HCT116 (cell line): ENCODE results near the gene TMEM225. TPM values are rescaled to one million over a fixed set of nuclear protein-coding genes. Genes with fewer than 3 reads are reported as not detected.

Source experiments
- ATAC-seq: fragments of 200-7000 bp; cut with Tn5 transposase; 2 replicates; pipeline ENCODE4 v1.9.1; 2020; ENCODE audit warnings: mild to moderate bottlenecking, moderate library complexity
- BruUV-seq: library from RNA; stranded (reverse); fragments of 400-500 nt; replicated peaks from 2 replicates; lab custom pipeline; 2021; lab: Mats Ljungman, UMichigan
- CTCF ChIA-PET: fragments of 300-600 bp; sonication (Branson Sonifier 250); formaldehyde crosslinking; loops from one replicate; lab custom pipeline; 2021; ENCODE audit warnings: antibody characterized with exemption; lab: Charles Lee
- POLR2A ChIA-PET: fragments of 300-600, 350-600 bp; sonication (Branson Sonifier 250); formaldehyde crosslinking; loops from one replicate; lab custom pipeline; 2021; ENCODE audit warnings: antibody characterized with exemption; lab: Charles Lee
- RAD21 ChIA-PET, 2 experiments: fragments of 300-600 bp; sonication (Branson Sonifier 250); formaldehyde crosslinking; loops; one replicate each; lab custom pipeline; 2023; ENCODE audit warnings: low total read pairs in 2 of 2; ENCODE audit not compliant: uncharacterized antibody in 2 of 2, unreplicated experiment in 2 of 2, low non-redundant PET in 1 of 2; lab: Charles Lee
- DNase-seq: peaks from one replicate; pipeline ENCODE4 v3.0.0-alpha.2; 2010; ENCODE audit warnings: low read depth, low spot score
- H2AFZ ChIP-seq: fragments of 200-600 bp; shearing (Covaris generic), sonication (generic); 2 replicates; pipeline ENCODE4 v1.6.1; 2017; ENCODE audit warnings: low read depth, mixed run types, mixed read lengths, antibody characterized with exemption, low read length; ENCODE audit not compliant: poor library complexity, severe bottlenecking
- H3K27ac ChIP-seq: 2 replicates; pipeline ENCODE4 v1.5.1; 2012; ENCODE audit warnings: low read depth, low read length
- H3K27me3 ChIP-seq: fragments of 200-600 bp; sonication (generic); 2 replicates; pipeline ENCODE4 v1.6.1; 2016; ENCODE audit warnings: mixed run types, low read length, mixed read lengths; ENCODE audit not compliant: insufficient read depth
- H3K36me3 ChIP-seq, 2 experiments: fragments of 200-500 bp in 1 of 2; fragments of 200-600 bp in 1 of 2; sonication (Bioruptor generic) in 1 of 2; sonication (generic) in 1 of 2; 2 replicates each; pipeline versions ENCODE4 v1.5.1 to v1.6.1; 2014 to 2016; ENCODE audit warnings: low read length in 2 of 2, inconsistent platforms in 1 of 2, mixed read lengths in 1 of 2, mixed run types in 1 of 2; ENCODE audit not compliant: insufficient read depth in 2 of 2, control insufficient read depth in 1 of 2
- H3K4me1 ChIP-seq, 2 experiments: fragments of 200-600 bp in 1 of 2; sonication (generic) in 1 of 2; 2 replicates each; pipeline versions ENCODE4 v1.5.1 to v1.6.1; 2012 to 2017; ENCODE audit warnings: low read length in 2 of 2, inconsistent platforms in 1 of 2, mild to moderate bottlenecking in 1 of 2, mixed read lengths in 1 of 2, mixed run types in 1 of 2, moderate library complexity in 1 of 2; ENCODE audit not compliant: insufficient read depth in 2 of 2, control insufficient read depth in 1 of 2
- H3K4me2 ChIP-seq: fragments of 200-600 bp; sonication (generic); 2 replicates; pipeline ENCODE4 v1.6.1; 2017; ENCODE audit warnings: mixed run types, low read length, mixed read lengths
- H3K4me3 ChIP-seq, 2 experiments: fragments of 200-600 bp in 1 of 2; sonication (generic) in 1 of 2; replicated peaks in 1 of 2; 2 replicates each; pipeline ENCODE4 v1.5.1; 2011 to 2016; ENCODE audit warnings: low read length in 2 of 2, control low read depth in 1 of 2, low read depth in 1 of 2, mild to moderate bottlenecking in 1 of 2, mixed read lengths in 1 of 2, mixed run types in 1 of 2
- H3K79me2 ChIP-seq: fragments of 200-600 bp; sonication (generic); 2 replicates; pipeline ENCODE4 v1.6.1; 2017; ENCODE audit warnings: mild to moderate bottlenecking, mixed run types, low read length, moderate library complexity, mixed read lengths; ENCODE audit not compliant: insufficient read depth
- H3K9ac ChIP-seq: fragments of 200-600 bp; sonication (generic); 2 replicates; pipeline ENCODE4 v1.6.1; 2016; ENCODE audit warnings: low read length, mixed read lengths
- H3K9me2 ChIP-seq: fragments of 200-600 bp; sonication (generic), shearing (Covaris generic); 2 replicates; pipeline ENCODE4 v1.6.1; 2017; ENCODE audit warnings: mixed run types, mild to moderate bottlenecking, moderate library complexity; ENCODE audit not compliant: insufficient read depth
- H3K9me3 ChIP-seq, 2 experiments: fragments of 200-500 bp in 1 of 2; fragments of 200-600 bp in 1 of 2; sonication (Bioruptor generic) in 1 of 2; sonication (generic) in 1 of 2; 2 replicates each; pipeline ENCODE4 v1.6.1; 2014 to 2017; ENCODE audit warnings: low read length in 2 of 2, mixed read lengths in 2 of 2, inconsistent platforms in 1 of 2, low read depth in 1 of 2, mild to moderate bottlenecking in 1 of 2, mixed run types in 1 of 2, moderate library complexity in 1 of 2; ENCODE audit not compliant: control insufficient read depth in 1 of 2, insufficient read depth in 1 of 2
- H4K20me1 ChIP-seq: fragments of 200-600 bp; sonication (generic), shearing (Covaris generic); 2 replicates; pipeline ENCODE4 v1.6.1; 2017; ENCODE audit warnings: mixed run types, mild to moderate bottlenecking, moderate library complexity; ENCODE audit not compliant: insufficient read depth
- CBX3 ChIP-seq: IDR thresholded peaks from 2 replicates; pipeline ENCODE4 v1.6.1; 2012; ENCODE audit warnings: low read depth
- CEBPB ChIP-seq: IDR thresholded peaks from 2 replicates; pipeline ENCODE4 v1.6.1; 2012; ENCODE audit warnings: low read depth
- EGR1 ChIP-seq: IDR thresholded peaks from 2 replicates; pipeline ENCODE4 v1.6.1; 2012; ENCODE audit warnings: low read depth
- ELF1 ChIP-seq: IDR thresholded peaks from 2 replicates; pipeline ENCODE4 v1.6.1; 2012; ENCODE audit warnings: low read depth, borderline replicate concordance
- FOSL1 ChIP-seq: IDR thresholded peaks from 2 replicates; pipeline ENCODE4 v1.6.1; 2012; ENCODE audit warnings: low read depth
- JUND ChIP-seq: IDR thresholded peaks from 2 replicates; pipeline ENCODE4 v1.6.1; 2012
- POLR2A ChIP-seq: IDR thresholded peaks from 2 replicates; pipeline ENCODE4 v1.7.0; 2011; ENCODE audit warnings: borderline replicate concordance; ENCODE audit not compliant: insufficient read depth, insufficient read length; ENCODE audit errors: extremely low read depth
- RAD21 ChIP-seq: IDR thresholded peaks from 2 replicates; pipeline ENCODE4 v1.6.1; 2012; ENCODE audit warnings: low read depth, mild to moderate bottlenecking
- SRF ChIP-seq: IDR thresholded peaks from 2 replicates; pipeline ENCODE4 v1.6.1; 2012; ENCODE audit warnings: low read depth
- ZFX ChIP-seq: fragments of 450-650 bp; IDR thresholded peaks from 2 replicates; pipeline ENCODE4 v1.6.1; 2017
- ZNF274 ChIP-seq: fragments of 200-500 bp; sonication (Bioruptor generic); IDR thresholded peaks from 2 replicates; pipeline ENCODE4 v1.6.1; 2014; ENCODE audit warnings: mild to moderate bottlenecking, low read depth, low read length, inconsistent platforms
- intact Hi-C: fragments of 100-400 bp; cut with micrococcal nuclease; formaldehyde crosslinking; loops from 2 replicates; pipeline ENCODE4 v1.10.0; 2022
- total RNA-seq: library from RNA; stranded (reverse); gene quantifications from one replicate; pipeline ENCODE4 v1.2.1, GENCODE V29; 2021; ENCODE audit not compliant: unreplicated experiment
- TF ChIP-seq, protein P1 (sequence below): IDR thresholded peaks from 2 replicates; pipeline ENCODE4 v1.6.1; 2012
- TF ChIP-seq, protein P2 (sequence below): IDR thresholded peaks from 2 replicates; pipeline ENCODE4 v1.6.1; 2011; ENCODE audit warnings: mild to moderate bottlenecking, low read length, moderate library complexity; ENCODE audit not compliant: insufficient replicate concordance; ENCODE audit errors: extremely low read depth
- TF ChIP-seq, protein P3 (sequence below): IDR thresholded peaks from 2 replicates; pipeline ENCODE4 v1.6.1; 2012
- TF ChIP-seq, protein P4 (sequence below), 3 experiments: fragments of 200-600 bp in 1 of 3; sonication (generic) in 1 of 3; IDR thresholded peaks in 2 of 3; conservative IDR thresholded peaks in 1 of 3; 2 replicates each; pipeline ENCODE4 v1.5.1; 2012 to 2017; ENCODE audit warnings: low read depth in 2 of 3, low read length in 2 of 3, antibody characterized with exemption in 1 of 3, borderline replicate concordance in 1 of 3, control low read depth in 1 of 3, mild to moderate bottlenecking in 1 of 3, mixed read lengths in 1 of 3, mixed run types in 1 of 3, moderate library complexity in 1 of 3; ENCODE audit not compliant: insufficient read depth in 1 of 3

TMEM225 gene
- total RNA-seq, 1 experiment from 2014 or later: not detected

DNA sequence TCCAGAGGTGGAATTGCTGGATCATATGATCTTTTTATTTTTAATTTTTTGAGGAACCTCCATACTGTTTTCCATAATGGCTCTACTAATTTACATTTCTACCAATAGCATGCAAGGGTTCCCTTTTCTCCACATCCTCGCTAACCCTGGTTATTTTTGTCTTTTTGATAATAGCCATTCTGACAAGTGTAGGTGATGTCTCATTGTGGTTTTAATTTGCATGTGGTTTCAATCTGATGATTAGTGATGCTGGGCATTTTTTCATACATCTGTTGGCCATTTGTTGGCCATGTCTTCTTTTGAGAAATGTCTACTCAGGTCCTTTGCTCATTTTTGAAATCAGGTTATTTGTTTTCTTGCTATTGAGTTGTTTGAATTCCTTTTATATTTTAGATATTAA is 38.6 kb upstream of the TMEM225 start:
- no TSS peak for BruUV-seq
- no peak overlapping the region for H3K4me2 ChIP-seq
- intact Hi-C loops: loop anchor here (5.0 kb wide), 1 partner anchor 42 kb away; no protein-coding TSS in a partner anchor
- TF ChIP-seq, protein P1, sequence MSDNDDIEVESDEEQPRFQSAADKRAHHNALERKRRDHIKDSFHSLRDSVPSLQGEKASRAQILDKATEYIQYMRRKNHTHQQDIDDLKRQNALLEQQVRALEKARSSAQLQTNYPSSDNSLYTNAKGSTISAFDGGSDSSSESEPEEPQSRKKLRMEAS: no peak
- no peak for TF ChIP-seq POLR2A
- no peak for TF ChIP-seq EGR1
- TF ChIP-seq ZFX: no peak
- no peak for TF ChIP-seq ELF1
- no peak for TF ChIP-seq FOSL1
- peaks cover 4% of the 10 kb centered on the region; the same call in 1 of the 2 replicates for H3K27me3 ChIP-seq
- H2AFZ ChIP-seq: no peak overlapping the region
- ATAC-seq (no peak), DNase-seq (no peak)
- no peaks in the 10 kb centered on the region for H3K36me3 ChIP-seq
- ChIA-PET POLR2A (no interaction called here), RAD21 (no interaction called here), CTCF (no interaction called here)
- no peak overlapping the region for H3K4me3 ChIP-seq
- no peaks in the 10 kb centered on the region for H3K9me3 ChIP-seq
- no peak overlapping the region for H3K27ac ChIP-seq
- H3K4me1 ChIP-seq: no peaks in the 10 kb centered on the region
- no peaks in the 10 kb centered on the region for H4K20me1 ChIP-seq
- no peaks in the 10 kb centered on the region for H3K9me2 ChIP-seq
- no peaks in the 10 kb centered on the region for H3K79me2 ChIP-seq
- no peak overlapping the region for H3K9ac ChIP-seq

DNA sequence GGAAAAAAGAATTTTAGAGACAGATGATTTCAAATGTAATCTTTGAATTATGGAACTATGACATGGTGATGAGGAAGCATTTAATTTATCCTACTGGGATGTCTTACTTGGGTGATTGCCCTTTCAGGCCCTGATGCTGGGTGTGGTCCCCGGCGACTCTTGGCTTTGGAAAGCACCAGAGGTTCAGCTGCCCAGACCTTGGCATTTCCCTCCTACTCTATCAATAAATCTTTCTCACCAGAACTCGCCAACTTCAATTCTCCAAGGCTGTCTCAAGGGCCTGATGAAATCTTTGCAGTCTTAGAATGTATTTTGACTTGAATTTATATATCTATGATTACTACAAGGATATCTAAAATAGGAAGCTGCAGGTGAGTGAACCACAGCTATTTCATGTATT is 35.5 kb upstream of the TMEM225 start:
- CTCF ChIA-PET: no interaction called here
- POLR2A ChIA-PET: no interaction called here
- H3K9me3 ChIP-seq: no peaks in the 10 kb centered on the region
- H4K20me1 ChIP-seq: no peaks in the 10 kb centered on the region
- ATAC-seq: no peak
- no peak overlapping the region for H3K27ac ChIP-seq
- no peak overlapping the region for H2AFZ ChIP-seq
- H3K9me2 ChIP-seq: no peaks in the 10 kb centered on the region
- RAD21 ChIA-PET: no interaction called here
- no peak for DNase-seq
- peaks cover 4% of the 10 kb centered on the region; the same call in 1 of the 2 replicates for H3K27me3 ChIP-seq
- H3K36me3 ChIP-seq: no peaks in the 10 kb centered on the region
- intact Hi-C loops: loop anchor here (5.0 kb wide), 1 partner anchor 39 kb away; no protein-coding TSS in a partner anchor
- no TSS peak for BruUV-seq
- H3K4me2 ChIP-seq: no peak overlapping the region
- no peaks in the 10 kb centered on the region for H3K4me1 ChIP-seq
- no peak overlapping the region for H3K4me3 ChIP-seq
- H3K79me2 ChIP-seq: no peaks in the 10 kb centered on the region
- no peak overlapping the region for H3K9ac ChIP-seq
- TF ChIP-seq, protein P2, sequence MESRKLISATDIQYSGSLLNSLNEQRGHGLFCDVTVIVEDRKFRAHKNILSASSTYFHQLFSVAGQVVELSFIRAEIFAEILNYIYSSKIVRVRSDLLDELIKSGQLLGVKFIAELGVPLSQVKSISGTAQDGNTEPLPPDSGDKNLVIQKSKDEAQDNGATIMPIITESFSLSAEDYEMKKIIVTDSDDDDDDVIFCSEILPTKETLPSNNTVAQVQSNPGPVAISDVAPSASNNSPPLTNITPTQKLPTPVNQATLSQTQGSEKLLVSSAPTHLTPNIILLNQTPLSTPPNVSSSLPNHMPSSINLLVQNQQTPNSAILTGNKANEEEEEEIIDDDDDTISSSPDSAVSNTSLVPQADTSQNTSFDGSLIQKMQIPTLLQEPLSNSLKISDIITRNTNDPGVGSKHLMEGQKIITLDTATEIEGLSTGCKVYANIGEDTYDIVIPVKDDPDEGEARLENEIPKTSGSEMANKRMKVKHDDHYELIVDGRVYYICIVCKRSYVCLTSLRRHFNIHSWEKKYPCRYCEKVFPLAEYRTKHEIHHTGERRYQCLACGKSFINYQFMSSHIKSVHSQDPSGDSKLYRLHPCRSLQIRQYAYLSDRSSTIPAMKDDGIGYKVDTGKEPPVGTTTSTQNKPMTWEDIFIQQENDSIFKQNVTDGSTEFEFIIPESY: no peak
- TF ChIP-seq CEBPB (no peak), CBX3 (no peak), FOSL1 (no peak), RAD21 (no peak), POLR2A (no peak), EGR1 (no peak), ZNF274 (no peak), SRF (no peak), JUND (no peak)
- TF ChIP-seq, protein P3, sequence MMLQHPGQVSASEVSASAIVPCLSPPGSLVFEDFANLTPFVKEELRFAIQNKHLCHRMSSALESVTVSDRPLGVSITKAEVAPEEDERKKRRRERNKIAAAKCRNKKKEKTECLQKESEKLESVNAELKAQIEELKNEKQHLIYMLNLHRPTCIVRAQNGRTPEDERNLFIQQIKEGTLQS: no peak
- TF ChIP-seq, protein P1: no peak
- TF ChIP-seq, protein P4, sequence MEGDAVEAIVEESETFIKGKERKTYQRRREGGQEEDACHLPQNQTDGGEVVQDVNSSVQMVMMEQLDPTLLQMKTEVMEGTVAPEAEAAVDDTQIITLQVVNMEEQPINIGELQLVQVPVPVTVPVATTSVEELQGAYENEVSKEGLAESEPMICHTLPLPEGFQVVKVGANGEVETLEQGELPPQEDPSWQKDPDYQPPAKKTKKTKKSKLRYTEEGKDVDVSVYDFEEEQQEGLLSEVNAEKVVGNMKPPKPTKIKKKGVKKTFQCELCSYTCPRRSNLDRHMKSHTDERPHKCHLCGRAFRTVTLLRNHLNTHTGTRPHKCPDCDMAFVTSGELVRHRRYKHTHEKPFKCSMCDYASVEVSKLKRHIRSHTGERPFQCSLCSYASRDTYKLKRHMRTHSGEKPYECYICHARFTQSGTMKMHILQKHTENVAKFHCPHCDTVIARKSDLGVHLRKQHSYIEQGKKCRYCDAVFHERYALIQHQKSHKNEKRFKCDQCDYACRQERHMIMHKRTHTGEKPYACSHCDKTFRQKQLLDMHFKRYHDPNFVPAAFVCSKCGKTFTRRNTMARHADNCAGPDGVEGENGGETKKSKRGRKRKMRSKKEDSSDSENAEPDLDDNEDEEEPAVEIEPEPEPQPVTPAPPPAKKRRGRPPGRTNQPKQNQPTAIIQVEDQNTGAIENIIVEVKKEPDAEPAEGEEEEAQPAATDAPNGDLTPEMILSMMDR (IDR thresholded peaks at IDR 0.05 in 2 of 3, conservative IDR thresholded peaks at IDR 0.05 in 1 of 3; ENCODE audit: borderline replicate concordance in 1 of 3, insufficient read depth in 1 of 3, low read depth in 2 of 3, low read length in 2 of 3): no peak
